ENCODE data around the gene CELF2. TPM values are rescaled to one million over a fixed set of nuclear protein-coding genes. Genes with fewer than 3 reads are reported as not detected.

Gene CELF2
- total and polyA plus RNA-seq, 9 of the 15 experiments (the other 6 are each of a cell fraction or from before 2014, with no cell fraction given), result 4.0 to 20.3 (median 11.1) TPM

- peak; percentile 42; the same call in 1 of the 2 replicates for TF ChIP-seq ZBTB40 (IDR thresholded peaks at IDR 0.05)
- no peak for TF ChIP-seq ZBTB40 (CRISPR knock-in tag; IDR thresholded peaks at IDR 0.05)
- peak; percentile 96 for TF ChIP-seq POLR2AphosphoS5 (IDR thresholded peaks at IDR 0.05; ENCODE audit: control insufficient read depth, insufficient read depth, low read depth, low read length)
- peak; percentile 90 for TF ChIP-seq NCOA1 (IDR thresholded peaks at IDR 0.05; ENCODE audit: low read depth)
- peak; percentile 97 for TF ChIP-seq MGA (IDR thresholded peaks at IDR 0.05)
These were observed 161.2 kb downstream of the CELF2 start (continued) for GRCh38 chr10:11178606-11179515.

Measured in K562 (cell line).